ENCODE data around the gene GPM6B. TPM values are rescaled to one million over a fixed set of nuclear protein-coding genes. Genes with fewer than 3 reads are reported as not detected.

Gene GPM6B
- total RNA-seq, 1 experiment from 2014 or later: 99.8 TPM

GRCh38 chrX:13786048-13786447 is 30.8 kb downstream of the GPM6B start:
- TF ChIP-seq GRHL2 (CRISPR knock-in tag; IDR thresholded peaks at IDR 0.05; ENCODE audit: insufficient replicate concordance, severe bottlenecking) (no peak), ATF1 (CRISPR knock-in tag; IDR thresholded peaks at IDR 0.05) (no peak), JAZF1 (CRISPR knock-in tag; IDR thresholded peaks at IDR 0.05) (no peak), ERG (CRISPR knock-in tag; IDR thresholded peaks at IDR 0.05) (no peak), ZNF532 (CRISPR knock-in tag; IDR thresholded peaks at IDR 0.05; ENCODE audit: borderline replicate concordance) (no peak), GABPB1 (CRISPR knock-in tag; IDR thresholded peaks at IDR 0.05) (no peak), ZSCAN18 (CRISPR knock-in tag; IDR thresholded peaks at IDR 0.05) (no peak), NFYB (CRISPR knock-in tag; conservative IDR thresholded peaks at IDR 0.05; ENCODE audit: low read depth) (no peak), ZNF425 (CRISPR knock-in tag; conservative IDR thresholded peaks at IDR 0.05) (no peak), MAX (CRISPR knock-in tag; IDR thresholded peaks at IDR 0.05) (no peak), FOXJ3 (CRISPR knock-in tag; IDR thresholded peaks at IDR 0.05; ENCODE audit: borderline replicate concordance) (no peak)
- TF ChIP-seq, protein P1, sequence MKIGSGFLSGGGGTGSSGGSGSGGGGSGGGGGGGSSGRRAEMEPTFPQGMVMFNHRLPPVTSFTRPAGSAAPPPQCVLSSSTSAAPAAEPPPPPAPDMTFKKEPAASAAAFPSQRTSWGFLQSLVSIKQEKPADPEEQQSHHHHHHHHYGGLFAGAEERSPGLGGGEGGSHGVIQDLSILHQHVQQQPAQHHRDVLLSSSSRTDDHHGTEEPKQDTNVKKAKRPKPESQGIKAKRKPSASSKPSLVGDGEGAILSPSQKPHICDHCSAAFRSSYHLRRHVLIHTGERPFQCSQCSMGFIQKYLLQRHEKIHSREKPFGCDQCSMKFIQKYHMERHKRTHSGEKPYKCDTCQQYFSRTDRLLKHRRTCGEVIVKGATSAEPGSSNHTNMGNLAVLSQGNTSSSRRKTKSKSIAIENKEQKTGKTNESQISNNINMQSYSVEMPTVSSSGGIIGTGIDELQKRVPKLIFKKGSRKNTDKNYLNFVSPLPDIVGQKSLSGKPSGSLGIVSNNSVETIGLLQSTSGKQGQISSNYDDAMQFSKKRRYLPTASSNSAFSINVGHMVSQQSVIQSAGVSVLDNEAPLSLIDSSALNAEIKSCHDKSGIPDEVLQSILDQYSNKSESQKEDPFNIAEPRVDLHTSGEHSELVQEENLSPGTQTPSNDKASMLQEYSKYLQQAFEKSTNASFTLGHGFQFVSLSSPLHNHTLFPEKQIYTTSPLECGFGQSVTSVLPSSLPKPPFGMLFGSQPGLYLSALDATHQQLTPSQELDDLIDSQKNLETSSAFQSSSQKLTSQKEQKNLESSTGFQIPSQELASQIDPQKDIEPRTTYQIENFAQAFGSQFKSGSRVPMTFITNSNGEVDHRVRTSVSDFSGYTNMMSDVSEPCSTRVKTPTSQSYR (CRISPR knock-in tag; IDR thresholded peaks at IDR 0.05): no peak
- TF ChIP-seq, protein P2, sequence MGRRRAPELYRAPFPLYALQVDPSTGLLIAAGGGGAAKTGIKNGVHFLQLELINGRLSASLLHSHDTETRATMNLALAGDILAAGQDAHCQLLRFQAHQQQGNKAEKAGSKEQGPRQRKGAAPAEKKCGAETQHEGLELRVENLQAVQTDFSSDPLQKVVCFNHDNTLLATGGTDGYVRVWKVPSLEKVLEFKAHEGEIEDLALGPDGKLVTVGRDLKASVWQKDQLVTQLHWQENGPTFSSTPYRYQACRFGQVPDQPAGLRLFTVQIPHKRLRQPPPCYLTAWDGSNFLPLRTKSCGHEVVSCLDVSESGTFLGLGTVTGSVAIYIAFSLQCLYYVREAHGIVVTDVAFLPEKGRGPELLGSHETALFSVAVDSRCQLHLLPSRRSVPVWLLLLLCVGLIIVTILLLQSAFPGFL (CRISPR knock-in tag; IDR thresholded peaks at IDR 0.05; ENCODE audit: borderline replicate concordance): no peak
- TF ChIP-seq, protein P3, sequence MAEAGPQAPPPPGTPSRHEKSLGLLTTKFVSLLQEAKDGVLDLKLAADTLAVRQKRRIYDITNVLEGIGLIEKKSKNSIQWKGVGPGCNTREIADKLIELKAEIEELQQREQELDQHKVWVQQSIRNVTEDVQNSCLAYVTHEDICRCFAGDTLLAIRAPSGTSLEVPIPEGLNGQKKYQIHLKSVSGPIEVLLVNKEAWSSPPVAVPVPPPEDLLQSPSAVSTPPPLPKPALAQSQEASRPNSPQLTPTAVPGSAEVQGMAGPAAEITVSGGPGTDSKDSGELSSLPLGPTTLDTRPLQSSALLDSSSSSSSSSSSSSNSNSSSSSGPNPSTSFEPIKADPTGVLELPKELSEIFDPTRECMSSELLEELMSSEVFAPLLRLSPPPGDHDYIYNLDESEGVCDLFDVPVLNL (CRISPR knock-in tag; IDR thresholded peaks at IDR 0.05; ENCODE audit: borderline replicate concordance, low read depth): no peak
- TF ChIP-seq, protein P4, sequence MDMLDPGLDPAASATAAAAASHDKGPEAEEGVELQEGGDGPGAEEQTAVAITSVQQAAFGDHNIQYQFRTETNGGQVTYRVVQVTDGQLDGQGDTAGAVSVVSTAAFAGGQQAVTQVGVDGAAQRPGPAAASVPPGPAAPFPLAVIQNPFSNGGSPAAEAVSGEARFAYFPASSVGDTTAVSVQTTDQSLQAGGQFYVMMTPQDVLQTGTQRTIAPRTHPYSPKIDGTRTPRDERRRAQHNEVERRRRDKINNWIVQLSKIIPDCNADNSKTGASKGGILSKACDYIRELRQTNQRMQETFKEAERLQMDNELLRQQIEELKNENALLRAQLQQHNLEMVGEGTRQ (CRISPR knock-in tag; IDR thresholded peaks at IDR 0.05): no peak
- TF ChIP-seq, protein P5, sequence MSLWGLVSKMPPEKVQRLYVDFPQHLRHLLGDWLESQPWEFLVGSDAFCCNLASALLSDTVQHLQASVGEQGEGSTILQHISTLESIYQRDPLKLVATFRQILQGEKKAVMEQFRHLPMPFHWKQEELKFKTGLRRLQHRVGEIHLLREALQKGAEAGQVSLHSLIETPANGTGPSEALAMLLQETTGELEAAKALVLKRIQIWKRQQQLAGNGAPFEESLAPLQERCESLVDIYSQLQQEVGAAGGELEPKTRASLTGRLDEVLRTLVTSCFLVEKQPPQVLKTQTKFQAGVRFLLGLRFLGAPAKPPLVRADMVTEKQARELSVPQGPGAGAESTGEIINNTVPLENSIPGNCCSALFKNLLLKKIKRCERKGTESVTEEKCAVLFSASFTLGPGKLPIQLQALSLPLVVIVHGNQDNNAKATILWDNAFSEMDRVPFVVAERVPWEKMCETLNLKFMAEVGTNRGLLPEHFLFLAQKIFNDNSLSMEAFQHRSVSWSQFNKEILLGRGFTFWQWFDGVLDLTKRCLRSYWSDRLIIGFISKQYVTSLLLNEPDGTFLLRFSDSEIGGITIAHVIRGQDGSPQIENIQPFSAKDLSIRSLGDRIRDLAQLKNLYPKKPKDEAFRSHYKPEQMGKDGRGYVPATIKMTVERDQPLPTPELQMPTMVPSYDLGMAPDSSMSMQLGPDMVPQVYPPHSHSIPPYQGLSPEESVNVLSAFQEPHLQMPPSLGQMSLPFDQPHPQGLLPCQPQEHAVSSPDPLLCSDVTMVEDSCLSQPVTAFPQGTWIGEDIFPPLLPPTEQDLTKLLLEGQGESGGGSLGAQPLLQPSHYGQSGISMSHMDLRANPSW (CRISPR knock-in tag; conservative IDR thresholded peaks at IDR 0.05; ENCODE audit: low read depth): no peak
- no peak for ATAC-seq
- Mint-ChIP-seq H3K27ac (no peak overlapping the region), H3K36me3 (peaks cover 22% of the 10 kb centered on the region), H3K27me3 (ENCODE audit: low read depth) (no peaks in the 10 kb centered on the region), H3K4me1 (peaks cover 23% of the 10 kb centered on the region), H3K4me3 (no peak overlapping the region), H3K9me3 (no peaks in the 10 kb centered on the region)
- DNase-seq (ENCODE audit: low spot score): no peak
- POLR2A ChIA-PET: no interaction called here
- CTCF ChIA-PET: no interaction called here

Measured in WTC11 (cell line).